HL-60 (cell line): ENCODE results near the gene PLPP2.

Experiments
- DNase-seq, 2 experiments: peaks; one replicate each; pipeline ENCODE4 v3.0.0-alpha.2; 2010 to 2020; ENCODE audit warnings: low read depth in 1 of 2, low spot score in 1 of 2
- H3K27ac ChIP-seq: fragments of 250-450 bp; sonication (Bioruptor Pico); replicated peaks from 2 replicates; pipeline ENCODE4 v1.5.1; 2020; ENCODE audit warnings: mild to moderate bottlenecking, moderate library complexity
- H3K27me3 ChIP-seq: fragments of 250-450 bp; sonication (Bioruptor Pico); 2 replicates; pipeline ENCODE4 v1.5.1; 2021; ENCODE audit warnings: mild to moderate bottlenecking, moderate library complexity; ENCODE audit not compliant: insufficient read depth, poor library complexity, severe bottlenecking
- H3K4me3 ChIP-seq: replicated peaks from 2 replicates; pipeline ENCODE4 v1.5.1; 2011; ENCODE audit warnings: mild to moderate bottlenecking, control low read depth, low read length; ENCODE audit not compliant: insufficient read depth
- GABPA ChIP-seq: IDR thresholded peaks from 2 replicates; pipeline ENCODE4 v1.6.1; 2012; ENCODE audit warnings: low read depth
- POLR2AphosphoS5 ChIP-seq: IDR thresholded peaks from 2 replicates; pipeline ENCODE4 v1.6.1; 2012; ENCODE audit warnings: low read depth
- SPI1 ChIP-seq: IDR thresholded peaks from 2 replicates; pipeline ENCODE4 v1.6.1; 2012; ENCODE audit warnings: low read depth, mild to moderate bottlenecking, borderline replicate concordance
- TF ChIP-seq, protein P1 (sequence below): IDR thresholded peaks from 2 replicates; pipeline ENCODE4 v1.6.1; 2012; ENCODE audit warnings: low read depth; ENCODE audit not compliant: insufficient replicate concordance
- TF ChIP-seq, protein P2 (sequence below): IDR thresholded peaks from one replicate; pipeline ENCODE4 v1.5.1; 2011; ENCODE audit warnings: low read length, control low read depth, inconsistent platforms; ENCODE audit not compliant: insufficient read depth

The PLPP2 gene

DNA sequence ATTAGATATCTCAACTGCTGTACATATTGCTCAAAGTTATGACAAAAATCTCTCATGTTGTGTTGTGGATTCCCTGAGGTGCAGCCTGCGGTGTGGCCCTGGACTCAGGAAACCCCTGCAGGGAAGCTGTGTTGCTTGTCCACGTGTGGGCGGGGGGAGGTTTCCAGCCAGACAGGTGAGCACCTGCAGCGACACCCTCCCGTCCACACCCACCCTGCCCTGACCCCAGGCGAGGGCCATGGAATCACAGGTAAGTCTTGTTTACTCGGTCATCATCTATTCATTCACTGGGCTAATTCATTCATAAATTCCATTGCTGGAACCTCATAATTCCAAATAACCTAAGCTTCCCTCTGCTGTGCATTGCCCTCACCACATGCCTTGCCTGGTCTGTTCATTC lies 14.1 kb downstream of the PLPP2 start:
- H3K27me3 ChIP-seq: peaks cover 6% of the 10 kb centered on the region
- no peak overlapping the region for H3K4me3 ChIP-seq
- DNase-seq: no peak
- TF ChIP-seq, protein P1, sequence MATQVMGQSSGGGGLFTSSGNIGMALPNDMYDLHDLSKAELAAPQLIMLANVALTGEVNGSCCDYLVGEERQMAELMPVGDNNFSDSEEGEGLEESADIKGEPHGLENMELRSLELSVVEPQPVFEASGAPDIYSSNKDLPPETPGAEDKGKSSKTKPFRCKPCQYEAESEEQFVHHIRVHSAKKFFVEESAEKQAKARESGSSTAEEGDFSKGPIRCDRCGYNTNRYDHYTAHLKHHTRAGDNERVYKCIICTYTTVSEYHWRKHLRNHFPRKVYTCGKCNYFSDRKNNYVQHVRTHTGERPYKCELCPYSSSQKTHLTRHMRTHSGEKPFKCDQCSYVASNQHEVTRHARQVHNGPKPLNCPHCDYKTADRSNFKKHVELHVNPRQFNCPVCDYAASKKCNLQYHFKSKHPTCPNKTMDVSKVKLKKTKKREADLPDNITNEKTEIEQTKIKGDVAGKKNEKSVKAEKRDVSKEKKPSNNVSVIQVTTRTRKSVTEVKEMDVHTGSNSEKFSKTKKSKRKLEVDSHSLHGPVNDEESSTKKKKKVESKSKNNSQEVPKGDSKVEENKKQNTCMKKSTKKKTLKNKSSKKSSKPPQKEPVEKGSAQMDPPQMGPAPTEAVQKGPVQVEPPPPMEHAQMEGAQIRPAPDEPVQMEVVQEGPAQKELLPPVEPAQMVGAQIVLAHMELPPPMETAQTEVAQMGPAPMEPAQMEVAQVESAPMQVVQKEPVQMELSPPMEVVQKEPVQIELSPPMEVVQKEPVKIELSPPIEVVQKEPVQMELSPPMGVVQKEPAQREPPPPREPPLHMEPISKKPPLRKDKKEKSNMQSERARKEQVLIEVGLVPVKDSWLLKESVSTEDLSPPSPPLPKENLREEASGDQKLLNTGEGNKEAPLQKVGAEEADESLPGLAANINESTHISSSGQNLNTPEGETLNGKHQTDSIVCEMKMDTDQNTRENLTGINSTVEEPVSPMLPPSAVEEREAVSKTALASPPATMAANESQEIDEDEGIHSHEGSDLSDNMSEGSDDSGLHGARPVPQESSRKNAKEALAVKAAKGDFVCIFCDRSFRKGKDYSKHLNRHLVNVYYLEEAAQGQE: no peak
- TF ChIP-seq GABPA (no peak), SPI1 (no peak), POLR2AphosphoS5 (no peak)
- TF ChIP-seq, protein P2, sequence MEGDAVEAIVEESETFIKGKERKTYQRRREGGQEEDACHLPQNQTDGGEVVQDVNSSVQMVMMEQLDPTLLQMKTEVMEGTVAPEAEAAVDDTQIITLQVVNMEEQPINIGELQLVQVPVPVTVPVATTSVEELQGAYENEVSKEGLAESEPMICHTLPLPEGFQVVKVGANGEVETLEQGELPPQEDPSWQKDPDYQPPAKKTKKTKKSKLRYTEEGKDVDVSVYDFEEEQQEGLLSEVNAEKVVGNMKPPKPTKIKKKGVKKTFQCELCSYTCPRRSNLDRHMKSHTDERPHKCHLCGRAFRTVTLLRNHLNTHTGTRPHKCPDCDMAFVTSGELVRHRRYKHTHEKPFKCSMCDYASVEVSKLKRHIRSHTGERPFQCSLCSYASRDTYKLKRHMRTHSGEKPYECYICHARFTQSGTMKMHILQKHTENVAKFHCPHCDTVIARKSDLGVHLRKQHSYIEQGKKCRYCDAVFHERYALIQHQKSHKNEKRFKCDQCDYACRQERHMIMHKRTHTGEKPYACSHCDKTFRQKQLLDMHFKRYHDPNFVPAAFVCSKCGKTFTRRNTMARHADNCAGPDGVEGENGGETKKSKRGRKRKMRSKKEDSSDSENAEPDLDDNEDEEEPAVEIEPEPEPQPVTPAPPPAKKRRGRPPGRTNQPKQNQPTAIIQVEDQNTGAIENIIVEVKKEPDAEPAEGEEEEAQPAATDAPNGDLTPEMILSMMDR: no peak
- H3K27ac ChIP-seq: no peak overlapping the region

DNA sequence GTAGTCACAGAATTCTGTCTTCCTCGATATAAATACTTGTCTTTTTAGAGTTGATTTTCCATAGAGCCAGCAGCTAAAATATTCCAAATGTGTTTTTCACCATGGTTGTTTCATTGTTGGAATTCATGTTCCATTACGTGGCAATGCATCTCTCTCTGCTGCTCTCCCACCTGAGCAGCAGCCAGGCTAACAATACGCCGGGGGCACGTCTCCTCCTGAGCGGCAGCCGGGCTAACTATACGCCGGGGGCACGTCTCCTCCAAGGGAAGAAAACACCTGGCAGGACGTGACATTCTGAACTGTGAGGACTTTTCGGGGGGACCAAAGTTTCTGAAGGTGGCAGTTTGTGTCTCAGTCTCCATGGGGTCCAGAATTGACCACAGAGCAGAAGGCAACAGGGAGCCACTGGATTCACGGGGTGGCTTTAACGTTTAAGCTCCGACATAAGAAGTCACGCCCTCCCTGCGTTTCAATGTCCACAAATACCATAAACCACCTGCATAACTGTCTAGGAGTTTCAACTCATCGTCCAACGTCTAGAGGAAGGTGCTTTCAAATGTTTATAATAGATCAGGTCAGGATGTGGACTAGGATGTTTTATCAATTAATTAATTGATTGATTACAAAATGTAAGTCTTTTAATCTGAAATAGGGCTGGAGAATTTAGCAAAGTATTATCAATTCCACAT lies 15.1 kb downstream of the PLPP2 start:
- Histone ChIP-seq H3K4me3 (no peak overlapping the region), H3K27ac (no peak overlapping the region), H3K27me3 (peaks cover 6% of the 10 kb centered on the region)
- TF ChIP-seq, protein P2: no peak
- TF ChIP-seq SPI1 (no peak), POLR2AphosphoS5 (no peak), GABPA (no peak)
- TF ChIP-seq, protein P1: no peak
- DNase-seq: no peak

DNA sequence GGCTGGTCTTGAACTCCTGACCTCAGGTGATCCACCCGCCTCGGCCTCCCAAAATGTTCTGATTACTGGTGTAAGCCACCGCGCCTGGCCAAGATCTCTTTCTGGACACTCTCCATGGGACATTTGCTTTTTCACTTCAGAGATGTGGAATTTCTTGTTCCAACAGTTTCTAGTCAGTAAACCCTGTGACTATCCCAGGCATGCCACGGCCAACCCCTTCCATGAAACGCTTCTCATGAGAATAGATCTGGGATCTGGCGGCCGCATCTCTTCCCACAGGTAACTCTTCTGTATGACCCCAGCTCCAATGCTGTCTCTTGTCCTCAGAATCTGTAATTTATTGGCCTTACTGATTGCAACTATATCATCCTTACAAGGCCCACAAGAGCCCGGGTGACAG lies 16.2 kb downstream of the PLPP2 start:
- H3K27me3 ChIP-seq: peaks cover 6% of the 10 kb centered on the region
- TF ChIP-seq GABPA: no peak
- TF ChIP-seq, protein P1: no peak
- no peak for TF ChIP-seq POLR2AphosphoS5
- TF ChIP-seq SPI1: no peak
- TF ChIP-seq, protein P2: no peak
- no peak overlapping the region for H3K27ac ChIP-seq
- DNase-seq: no peak
- H3K4me3 ChIP-seq: no peak overlapping the region
